Spleen (tissue), 11 donors: Measurements from ENCODE around the gene BOLL. TPM values are rescaled to one million over a fixed set of nuclear protein-coding genes. Genes with fewer than 3 reads are reported as not detected.

Experiments used
- DNase-seq: peaks from one replicate; pipeline ENCODE4 v3.0.0-alpha.2; 2020
- H3K27ac ChIP-seq, 8 donors: fragments of 200-600 bp; sonication (generic) in 7 of 8; 1 replicate in 4 of 8; 2 replicates in 4 of 8; pipeline versions ENCODE4 v1.5.0 to v1.8.0; 2016 to 2021; ENCODE audit warnings: inconsistent platforms in 4 of 8, mild to moderate bottlenecking in 4 of 8, moderate library complexity in 1 of 8
- H3K27me3 ChIP-seq, 7 donors: fragments of 200-600 bp; sonication (generic) in 6 of 7; replicated peaks in 1 of 7; 1 replicate in 4 of 7; 2 replicates in 3 of 7; pipeline versions ENCODE4 v1.5.0 to v1.8.0; 2016 to 2021; ENCODE audit warnings: inconsistent platforms in 3 of 7, mild to moderate bottlenecking in 1 of 7
- H3K36me3 ChIP-seq, 6 donors: fragments of 200-600 bp; sonication (generic) in 5 of 6; 1 replicate in 4 of 6; 2 replicates in 2 of 6; pipeline versions ENCODE4 v1.5.0 to v1.8.0; 2016 to 2021; ENCODE audit warnings: inconsistent platforms in 2 of 6
- H3K4me1 ChIP-seq, 6 donors: fragments of 200-600 bp; sonication (generic) in 5 of 6; 1 replicate in 3 of 6; 2 replicates in 3 of 6; pipeline versions ENCODE4 v1.5.0 to v1.8.0; 2016 to 2021; ENCODE audit warnings: inconsistent platforms in 3 of 6
- H3K4me3 ChIP-seq, 8 donors: fragments of 200-600 bp; sonication (generic) in 7 of 8; 1 replicate in 4 of 8; 2 replicates in 4 of 8; pipeline versions ENCODE4 v1.5.0 to v1.8.0; 2016 to 2021; ENCODE audit warnings: inconsistent platforms in 4 of 8, mild to moderate bottlenecking in 4 of 8, moderate library complexity in 2 of 8
- H3K9me3 ChIP-seq, 8 donors: fragments of 200-600 bp; sonication (generic) in 7 of 8; 1 replicate in 4 of 8; 2 replicates in 4 of 8; pipeline versions ENCODE4 v1.5.0 to v1.8.0; 2016 to 2021; ENCODE audit warnings: inconsistent platforms in 4 of 8
- POLR2A ChIP-seq, 3 donors: fragments of 450-650 bp; IDR thresholded peaks; one replicate each; pipeline ENCODE4 v1.5.1; 2017; ENCODE audit warnings: antibody characterized with exemption in 3 of 3, mild to moderate bottlenecking in 1 of 3
- POLR2AphosphoS5 ChIP-seq, 3 donors: sonication (generic); formaldehyde crosslinking; IDR thresholded peaks; one replicate each; pipeline ENCODE4 v1.5.1; 2017; ENCODE audit warnings: antibody characterized with exemption in 3 of 3
- WGBS, 5 donors: extraction: QIAGEN DNeasy Blood & Tissue Kit in 3 of 5; methylation state at CpG; one replicate each; pipeline versions ENCODE4 v1.1.5 to v1.1.7; 2013 to 2018; 5-methylcytosine and 5-hydroxymethylcytosine counted together
- intact Hi-C: fragments of 100-400 bp; cut with DNase I; formaldehyde crosslinking; loops from one replicate; pipeline ENCODE4 v1.15.0; 2023; ENCODE audit warnings: low total_unique reads
- polyA plus RNA-seq, 3 donors: library from polyadenylated mRNA; stranded (reverse); fragments of 200-250 nt; gene quantifications; one replicate each; pipeline ENCODE4 v1.2.1, GENCODE V29; 2013
- total RNA-seq, 7 donors: library from RNA; depleted of rRNA in 3 of 7; stranded (reverse); fragments of >200 nt in 3 of 7; fragmentation: NEBNext Ultra II Directional in 4 of 7; extraction: Animal tissue kit (Norgen Biotek cat#: 25700) in 4 of 7; gene quantifications; one replicate each; pipeline versions ENCODE4 v1.1.0 to v1.2.1, GENCODE V29; 2016 to 2021
- TF ChIP-seq, protein P1 (sequence below), 11 experiments: fragments of 200-600 bp in 7 of 11; fragments of 450-650 bp in 4 of 11; sonication (generic) in 4 of 11; IDR thresholded peaks in 8 of 11; conservative IDR thresholded peaks in 3 of 11; 1 replicate in 7 of 11; 2 replicates in 4 of 11; pipeline versions ENCODE4 v1.4.0 to v1.8.0; 2016 to 2021; ENCODE audit warnings: antibody characterized with exemption in 11 of 11, inconsistent platforms in 4 of 11, mild to moderate bottlenecking in 1 of 11
- donor health status: healthy with polysubstance abuse.
- donor health status: DM: no; HTN: no; CAD: no; lungs with moderate emphysema.
- donor health status: DM: no; HTN: no; CAD: no.
- donor health status: Bipolar disorder and iron deficiency.
- donor health status: healthy.
- donor health status: DM: no; HTN: no; CAD: no.
- donor health status: DM: yes; HTN: yes; CAD: no.

Gene BOLL
- total and polyA plus RNA-seq, 10 donors: not detected

GRCh38 chr2:197677483-197677882, 107.6 kb downstream of the BOLL start:
- Histone ChIP-seq H3K27me3 (peaks cover 0 to 15% (median 0%) of the 10 kb centered on the region in 7 donors), H3K36me3 (no peaks in the 10 kb centered on the region), H3K9me3 (no peaks in the 10 kb centered on the region), H3K27ac (no peak overlapping the region), H3K4me3 (no peak overlapping the region), H3K4me1 (no peaks in the 10 kb centered on the region)
- TF ChIP-seq, protein P1, sequence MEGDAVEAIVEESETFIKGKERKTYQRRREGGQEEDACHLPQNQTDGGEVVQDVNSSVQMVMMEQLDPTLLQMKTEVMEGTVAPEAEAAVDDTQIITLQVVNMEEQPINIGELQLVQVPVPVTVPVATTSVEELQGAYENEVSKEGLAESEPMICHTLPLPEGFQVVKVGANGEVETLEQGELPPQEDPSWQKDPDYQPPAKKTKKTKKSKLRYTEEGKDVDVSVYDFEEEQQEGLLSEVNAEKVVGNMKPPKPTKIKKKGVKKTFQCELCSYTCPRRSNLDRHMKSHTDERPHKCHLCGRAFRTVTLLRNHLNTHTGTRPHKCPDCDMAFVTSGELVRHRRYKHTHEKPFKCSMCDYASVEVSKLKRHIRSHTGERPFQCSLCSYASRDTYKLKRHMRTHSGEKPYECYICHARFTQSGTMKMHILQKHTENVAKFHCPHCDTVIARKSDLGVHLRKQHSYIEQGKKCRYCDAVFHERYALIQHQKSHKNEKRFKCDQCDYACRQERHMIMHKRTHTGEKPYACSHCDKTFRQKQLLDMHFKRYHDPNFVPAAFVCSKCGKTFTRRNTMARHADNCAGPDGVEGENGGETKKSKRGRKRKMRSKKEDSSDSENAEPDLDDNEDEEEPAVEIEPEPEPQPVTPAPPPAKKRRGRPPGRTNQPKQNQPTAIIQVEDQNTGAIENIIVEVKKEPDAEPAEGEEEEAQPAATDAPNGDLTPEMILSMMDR (IDR thresholded peaks at IDR 0.05 in 8 of 11, conservative IDR thresholded peaks at IDR 0.05 in 3 of 11): no peak
- no peak for TF ChIP-seq POLR2A (IDR thresholded peaks at IDR 0.05)
- TF ChIP-seq POLR2AphosphoS5 (IDR thresholded peaks at IDR 0.05): no peak
- intact Hi-C loops: no loop called here
- DNase-seq: no peak
- 48 to 74% (median 72%) methylated on average over 2 of the region's 2 CpGs for WGBS, 5 donors

- DNase-seq: no peak
These were observed 108.1 kb downstream of the BOLL start for GRCh38 chr2:197677056-197677455.

More at GRCh38 chr2:197677056-197677455, 108.1 kb downstream of the BOLL start:
- Histone ChIP-seq H3K36me3 (no peaks in the 10 kb centered on the region), H3K27ac (no peak overlapping the region), H3K4me3 (no peak overlapping the region), H3K27me3 (peaks cover 0 to 15% (median 0%) of the 10 kb centered on the region in 7 donors), H3K4me1 (no peaks in the 10 kb centered on the region), H3K9me3 (no peaks in the 10 kb centered on the region)
- TF ChIP-seq POLR2A (IDR thresholded peaks at IDR 0.05) (no peak), POLR2AphosphoS5 (IDR thresholded peaks at IDR 0.05) (no peak)
- TF ChIP-seq, protein P1 (IDR thresholded peaks at IDR 0.05 in 8 of 11, conservative IDR thresholded peaks at IDR 0.05 in 3 of 11): no peak
- intact Hi-C loops: no loop called here
- WGBS, 5 donors: 75 to 88% (median 83%) methylated on average over 3 of the region's 3 CpGs

Other genes with a start within 250 kb of the BOLL start
- 10 to 100 TPM in 1 of 7 donors, 1 to 10 TPM in 6; 2.0 to 13.3 (median 3.2) TPM for gene RFTN2, start 109.7 kb downstream of the BOLL start, total RNA-seq
- under 1 TPM; 0.52 to 0.93 (median 0.65) TPM for gene RFTN2, start 109.7 kb downstream of the BOLL start, polyA plus RNA-seq
- 10 to 100 TPM in 3 of 7 donors, 1 to 10 TPM in 4; 8.9 to 12.7 (median 10.0) TPM for gene MARS2, start 80.0 kb downstream of the BOLL start, total RNA-seq
- gene MARS2, start 80.0 kb downstream of the BOLL start, polyA plus RNA-seq: 1 to 10 TPM; 4.7 to 8.2 (median 6.8) TPM
- 1 to 10 TPM; 3.1 to 6.5 (median 4.4) TPM for gene PLCL1, start 19.3 kb upstream of the BOLL start, total RNA-seq
- gene PLCL1, start 19.3 kb upstream of the BOLL start, polyA plus RNA-seq: under 1 TPM; 0.54 to 0.93 (median 0.68) TPM